ENCODE measurements around the gene FAM228A.

GRCh38 chr2:24175631-24176187 lies 856 bp downstream of the FAM228A start:
- TF ChIP-seq TAF1 (IDR thresholded peaks at IDR 0.05; ENCODE audit: borderline replicate concordance, low read depth, low read length) (no peak), CTCF (IDR thresholded peaks at IDR 0.05) (no peak), EP300 (IDR thresholded peaks at IDR 0.05; ENCODE audit: borderline replicate concordance in 1 of 2, low read depth in 1 of 2, low read length in 1 of 2) (no peak), USF2 (IDR thresholded peaks at IDR 0.05; ENCODE audit: borderline replicate concordance, low read depth, low read length) (no peak), RFX5 (IDR thresholded peaks at IDR 0.05; ENCODE audit: low read length) (no peak)

Measured in SK-N-SH (cell line).